A549 (cell line): ENCODE results near the gene TMEM255B. TPM values are rescaled to one million over a fixed set of nuclear protein-coding genes. Genes with fewer than 3 reads are reported as not detected.

Experiments
- ATAC-seq, 2 experiments: fragments of 200-7000 bp in 1 of 2; fragments of >200 bp in 1 of 2; cut with Nextera tagmentation in 1 of 2; cut with Tn5 transposase in 1 of 2; 3 replicates each; pipeline versions ENCODE4 v1.8.0 to v1.9.1; 2018 to 2020; ENCODE audit warnings: mild to moderate bottlenecking in 1 of 2, moderate library complexity in 1 of 2
- CTCF ChIA-PET: fragments of 300-600 bp; sonication (Branson Sonifier 250); formaldehyde crosslinking; extraction: SDS; loops from one replicate; lab custom pipeline; 2021; ENCODE audit warnings: antibody characterized with exemption, inconsistent platforms; lab: Yijun Ruan, JAX
- POLR2A ChIA-PET: fragments of 350-600 bp; formaldehyde crosslinking; extraction: SDS; loops from one replicate; lab custom pipeline; 2021; ENCODE audit warnings: antibody characterized with exemption, inconsistent platforms; lab: Yijun Ruan, JAX
- DNase-seq, 2 experiments: peaks; one replicate each; pipeline versions ENCODE4 v3.0.0 to v3.0.0-alpha.2; 2011 to 2016; ENCODE audit warnings: low read depth in 1 of 2, low spot score in 1 of 2
- FAIRE-seq: peaks from 2 replicates; lab custom pipeline; 2011; peaks lifted over from hg19 to GRCh38; lab: Jason Lieb, UNC
- H3K27ac ChIP-seq, 2 experiments: fragments of >200 bp; sonication (Bioruptor Twin); formaldehyde crosslinking; 3 replicates each; pipeline ENCODE4 v1.5.1; 2016 to 2017
- H3K4me1 ChIP-seq: fragments of >200 bp; sonication (Bioruptor Twin); formaldehyde crosslinking; 3 replicates; pipeline ENCODE4 v1.6.1; 2016
- H3K4me2 ChIP-seq: fragments of >200 bp; sonication (Bioruptor Twin); formaldehyde crosslinking; 3 replicates; pipeline ENCODE4 v1.6.1; 2016
- H3K4me3 ChIP-seq: fragments of >200 bp; sonication (Bioruptor Twin); formaldehyde crosslinking; 3 replicates; pipeline ENCODE4 v1.5.1; 2016
- H3K9me3 ChIP-seq: fragments of >200 bp; sonication (Bioruptor Twin); formaldehyde crosslinking; 3 replicates; pipeline ENCODE4 v1.6.1; 2016
- BCL3 ChIP-seq: fragments of >200 bp; sonication (Bioruptor Twin); formaldehyde crosslinking; IDR thresholded peaks from 3 replicates; pipeline ENCODE4 v1.6.1; 2016
- CBX8 ChIP-seq: fragments of 200-600 bp; sonication (generic); IDR thresholded peaks from 2 replicates; pipeline ENCODE4 v1.6.1; 2016
- CEBPB ChIP-seq, 2 experiments: fragments of >200 bp in 1 of 2; sonication (Bioruptor Twin) in 1 of 2; formaldehyde crosslinking in 1 of 2; IDR thresholded peaks; 2 replicates each; pipeline ENCODE4 v1.6.1; 2012 to 2016
- CTCF ChIP-seq: fragments of >200 bp; sonication (Bioruptor Twin); formaldehyde crosslinking; IDR thresholded peaks from 3 replicates; pipeline ENCODE4 v1.5.1; 2016
- ELK1 ChIP-seq: fragments of 150-350 bp; IDR thresholded peaks from 2 replicates; pipeline ENCODE4 v1.6.1; 2014; ENCODE audit warnings: low read depth, mild to moderate bottlenecking, low read length
- EP300 ChIP-seq, 2 experiments: fragments of >200 bp; sonication (Bioruptor Twin); formaldehyde crosslinking; IDR thresholded peaks; 2 replicates in 1 of 2; 3 replicates in 1 of 2; pipeline ENCODE4 v1.6.1; 2016 to 2017
- FOSB ChIP-seq: fragments of 250-450 bp; sonication (Bioruptor Pico); IDR thresholded peaks from 2 replicates; pipeline ENCODE4 v1.5.0; 2020; ENCODE audit warnings: mild to moderate bottlenecking, moderate library complexity
- GATA3 ChIP-seq: IDR thresholded peaks from 2 replicates; pipeline ENCODE4 v1.6.1; 2012; ENCODE audit warnings: borderline replicate concordance
- HES2 ChIP-seq: fragments of >200 bp; sonication (Bioruptor Twin); formaldehyde crosslinking; IDR thresholded peaks from 2 replicates; pipeline ENCODE4 v1.6.1; 2016
- HEYL ChIP-seq: fragments of 250-450 bp; sonication (Bioruptor Pico); IDR thresholded peaks from 2 replicates; pipeline ENCODE4 v1.8.0; 2021; ENCODE audit warnings: mild to moderate bottlenecking, moderate library complexity
- HMGXB4 ChIP-seq: fragments of 250-450 bp; sonication (Bioruptor Pico); IDR thresholded peaks from 2 replicates; pipeline ENCODE4 v1.5.0; 2021; ENCODE audit warnings: mild to moderate bottlenecking, moderate library complexity, borderline replicate concordance
- HOXB13 ChIP-seq: fragments of 250-450 bp; sonication (Bioruptor Pico); IDR thresholded peaks from 2 replicates; pipeline ENCODE4 v1.5.0; 2020; ENCODE audit warnings: low read depth, mild to moderate bottlenecking, moderate library complexity
- JUN ChIP-seq, 2 experiments: fragments of >200 bp; sonication (Bioruptor Twin); formaldehyde crosslinking; IDR thresholded peaks; 2 replicates in 1 of 2; 3 replicates in 1 of 2; pipeline ENCODE4 v1.6.1; 2016 to 2017
- MAX ChIP-seq: IDR thresholded peaks from 2 replicates; pipeline ENCODE4 v1.6.1; 2012
- NFE2L2 ChIP-seq: fragments of 150-350 bp; conservative IDR thresholded peaks from 2 replicates; pipeline ENCODE4 v1.6.1; 2014; ENCODE audit warnings: low read length
- PBX3 ChIP-seq: IDR thresholded peaks from 2 replicates; pipeline ENCODE4 v1.6.1; 2012
- RARB ChIP-seq: fragments of 250-450 bp; sonication (Bioruptor Pico); IDR thresholded peaks from 2 replicates; pipeline ENCODE4 v1.8.0; 2021; ENCODE audit warnings: mild to moderate bottlenecking, moderate library complexity
- RCOR1 ChIP-seq: fragments of 150-350 bp; IDR thresholded peaks from 2 replicates; pipeline ENCODE4 v1.6.1; 2014; ENCODE audit warnings: antibody characterized with exemption, low read length, low read depth
- RFX5 ChIP-seq: fragments of 450-650 bp; IDR thresholded peaks from 2 replicates; pipeline ENCODE4 v1.7.1; 2014; ENCODE audit warnings: antibody characterized with exemption, mild to moderate bottlenecking, moderate library complexity
- SREBF2 ChIP-seq: fragments of 450-650 bp; IDR thresholded peaks from 2 replicates; pipeline ENCODE4 v1.6.1; 2014; ENCODE audit warnings: mild to moderate bottlenecking, moderate library complexity
- TFCP2L1 ChIP-seq: fragments of 250-450 bp; sonication (Bioruptor Pico); IDR thresholded peaks from 2 replicates; pipeline ENCODE4 v1.5.0; 2021; ENCODE audit warnings: mild to moderate bottlenecking
- TP53 ChIP-seq: fragments of 250-450 bp; sonication (Bioruptor Pico); IDR thresholded peaks from 2 replicates; pipeline ENCODE4 v1.5.0; 2021; ENCODE audit warnings: mild to moderate bottlenecking, moderate library complexity
- ZC3H11A ChIP-seq: fragments of 450-650 bp; IDR thresholded peaks from 2 replicates; pipeline ENCODE4 v1.6.1; 2014; ENCODE audit warnings: antibody characterized with exemption, mild to moderate bottlenecking
- ZSCAN20 ChIP-seq: fragments of 250-450 bp; sonication (Bioruptor Pico); IDR thresholded peaks from 2 replicates; pipeline ENCODE4 v1.8.0; 2022; ENCODE audit warnings: mild to moderate bottlenecking, moderate library complexity
- WGBS: methylation state at CpG from one replicate; pipeline ENCODE4 v1.1.6; 2017; ENCODE audit errors: missing lambda C conversion rate; 5-methylcytosine and 5-hydroxymethylcytosine counted together
- polyA plus RNA-seq, 4 experiments: library from polyadenylated mRNA; depleted of rRNA in 3 of 4; stranded (reverse); fragments of >200 nt; fragmentation: RNase III in 1 of 4; extraction: RNeasy Plus Mini Kit Qiagen cat#74134 plus additional on column Dnase treatment in 1 of 4; gene quantifications; 2 replicates in 3 of 4; 3 replicates in 1 of 4; pipeline ENCODE4 v1.2.3, GENCODE V29; 2011 to 2017

Gene TMEM255B
- polyA plus RNA-seq, 2 of the 4 experiments (the other 2 are of a cell fraction) = 0.54 to 1.1 TPM

GRCh38 chr13:113746143-113746525 lies 12.9 kb upstream of the TMEM255B start:
- Histone ChIP-seq H3K27ac (no peak overlapping the region), H3K4me3 (no peak overlapping the region), H3K4me1 (peaks cover 3% of the 10 kb centered on the region; the same call in 1 of the 3 replicates), H3K4me2 (no peak overlapping the region), H3K9me3 (no peaks in the 10 kb centered on the region)
- FAIRE-seq (no peak), ATAC-seq (peak; percentile 27 to 48; a peak in 4 of 6 replicates), DNase-seq (peak in 1 of 2 experiments; percentile 22)
- POLR2A ChIA-PET = interaction anchor here (0.6 kb wide), 1 partner anchor 180 kb away, joined by 3 read pairs; no protein-coding TSS in a partner anchor
- TF ChIP-seq RCOR1 = no peak
- TF ChIP-seq ELK1 = no peak
- no peak for TF ChIP-seq RARB (CRISPR knock-in tag)
- no peak for TF ChIP-seq CTCF
- no peak for TF ChIP-seq SREBF2
- no peak for TF ChIP-seq HES2
- TF ChIP-seq JUN (IDR thresholded peaks at IDR 0.05) = no peak
- TF ChIP-seq TP53 (CRISPR knock-in tag) = no peak
- no peak for TF ChIP-seq HMGXB4 (CRISPR knock-in tag)
- 69% methylated on average over 5 of the region's 5 CpGs for WGBS
- CTCF ChIA-PET = interaction anchor here (0.9 kb wide), 1 partner anchor 13 kb away, joined by 3 read pairs; no protein-coding TSS in a partner anchor

GRCh38 chr13:113746671-113747070 lies 12.4 kb upstream of the TMEM255B start:
- ATAC-seq = no peak
- DNase-seq = no peak
- H3K4me2 ChIP-seq = no peak overlapping the region
- FAIRE-seq = no peak
- 71% methylated on average over 11 of the region's 12 CpGs for WGBS
- H3K4me3 ChIP-seq = no peak overlapping the region
- CTCF ChIA-PET = interaction anchor here (0.9 kb wide), 1 partner anchor 13 kb away, joined by 3 read pairs; no protein-coding TSS in a partner anchor
- POLR2A ChIA-PET = interaction anchor here (0.6 kb wide), 1 partner anchor 180 kb away, joined by 3 read pairs; no protein-coding TSS in a partner anchor
- H3K4me1 ChIP-seq = peaks cover 3% of the 10 kb centered on the region; the same call in 1 of the 3 replicates
- H3K9me3 ChIP-seq = no peaks in the 10 kb centered on the region
- TF ChIP-seq CBX8 = no peak
- TF ChIP-seq GATA3 = no peak
- TF ChIP-seq ZC3H11A = no peak
- TF ChIP-seq PBX3 = no peak
- TF ChIP-seq NFE2L2 = no peak
- TF ChIP-seq EP300 (IDR thresholded peaks at IDR 0.05) = no peak
- TF ChIP-seq MAX = no peak
- TF ChIP-seq HEYL (CRISPR knock-in tag) = no peak
- no peak for TF ChIP-seq TFCP2L1 (CRISPR knock-in tag)
- TF ChIP-seq HOXB13 (CRISPR knock-in tag) = no peak
- no peak for TF ChIP-seq ZSCAN20 (CRISPR knock-in tag)
- TF ChIP-seq CEBPB (IDR thresholded peaks at IDR 0.05) = no peak
- TF ChIP-seq BCL3 = no peak
- TF ChIP-seq RFX5 = no peak
- TF ChIP-seq FOSB (CRISPR knock-in tag) = no peak
- H3K27ac ChIP-seq = no peak overlapping the region
